GM19468 (cell line): ENCODE data around the gene TPM2.

Experiments
- ATAC-seq: cut with Tn5 transposase; IDR thresholded peaks from one replicate; pipeline ENCODE4 v1.9.1; 2021; ENCODE audit warnings: mild to moderate bottlenecking, moderate library complexity, moderate number of reproducible peaks; ENCODE audit not compliant: unreplicated experiment; ENCODE audit errors: extremely low read depth

TPM2 gene

GRCh38 chr9:35689542-35690293 lies at the start of gene TPM2:
Gene TPM2 (minus strand): TSS chr9:35689925. CDS start chr9:35689817, 108 bp downstream.
- ATAC-seq = no peak

DNA sequence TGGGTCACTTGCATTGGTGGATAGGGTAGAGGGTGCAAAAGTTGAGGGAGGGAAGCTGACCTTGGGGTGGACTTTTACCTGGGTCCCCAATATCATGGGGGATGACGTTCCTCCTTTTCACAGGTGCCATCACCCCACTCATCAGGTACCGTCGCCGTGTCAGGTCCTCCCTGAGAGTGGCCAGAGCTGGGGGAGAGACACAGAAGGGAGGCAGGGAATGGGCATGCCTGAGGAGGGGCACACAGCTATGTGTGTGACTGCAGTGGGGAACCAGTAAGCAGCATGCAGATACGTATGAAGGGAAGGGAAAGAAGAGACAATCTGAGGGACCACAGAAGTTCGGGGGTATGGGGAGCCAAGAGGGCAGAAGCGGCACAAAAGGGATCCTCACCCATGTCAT lies 49.2 kb upstream of the TPM2 start:
- no peak for ATAC-seq

DNA sequence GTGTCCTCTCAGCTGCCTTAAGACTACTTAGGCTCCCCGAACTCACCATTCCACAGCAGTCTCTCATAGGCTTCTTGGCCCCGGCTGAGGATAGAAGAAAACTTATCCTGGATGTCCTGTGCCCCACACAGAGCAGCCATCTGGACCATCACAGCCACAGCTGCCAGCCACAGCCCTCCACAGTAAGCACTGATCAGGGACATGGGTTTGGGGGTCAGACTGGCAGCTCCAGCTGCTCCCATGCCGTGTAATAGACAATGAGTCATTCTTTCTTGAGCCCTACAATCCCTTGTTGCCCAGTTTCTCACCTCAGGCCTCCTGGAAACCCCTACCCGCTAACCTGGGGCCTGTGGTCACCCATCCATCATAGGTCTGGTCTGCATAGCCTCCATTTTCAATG lies 48.5 kb upstream of the TPM2 start:
- no peak for ATAC-seq

DNA sequence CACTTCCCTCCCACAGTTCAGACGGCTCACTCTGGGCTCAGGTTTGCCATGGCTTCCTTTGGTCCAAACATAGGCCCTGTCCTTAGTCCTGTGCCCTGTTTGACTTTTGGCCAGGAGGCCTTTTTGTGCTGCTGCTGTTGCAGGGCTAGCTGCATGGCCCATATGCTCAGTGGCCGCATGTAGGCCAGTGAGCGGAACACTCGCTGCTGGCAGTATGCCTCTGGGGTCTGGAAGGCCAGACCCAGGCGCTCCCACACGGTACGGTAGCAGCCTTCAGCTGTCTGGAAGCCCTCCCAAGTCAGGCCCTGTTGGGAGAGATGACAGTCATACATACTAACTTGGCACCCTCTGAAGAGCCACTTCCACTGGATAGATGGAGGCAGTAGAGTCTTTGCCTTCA lies 47.4 kb upstream of the TPM2 start:
- no peak for ATAC-seq

DNA sequence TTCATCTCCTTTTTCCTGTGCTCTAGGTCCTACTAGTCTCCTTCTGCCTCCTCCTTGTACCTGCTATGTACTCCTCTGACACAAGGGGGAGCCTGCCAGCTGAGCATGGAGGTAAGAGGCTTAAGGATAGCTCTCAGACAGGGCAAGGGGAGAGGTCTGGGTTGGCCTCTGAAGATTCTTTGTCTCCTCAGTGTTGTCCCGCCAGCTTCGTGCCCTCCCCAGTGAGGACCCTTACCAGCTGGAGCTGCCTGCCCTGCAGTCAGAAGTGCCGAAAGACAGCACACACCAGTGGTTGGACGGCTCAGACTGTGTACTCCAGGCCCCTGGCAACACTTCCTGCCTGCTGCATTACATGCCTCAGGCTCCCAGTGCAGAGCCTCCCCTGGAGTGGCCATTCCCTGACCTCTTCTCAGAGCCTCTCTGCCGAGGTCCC lies 46.5 kb upstream of the TPM2 start:
- no peak for ATAC-seq

GRCh38 chr9:35734096-35734495 lies 44.4 kb upstream of the TPM2 start:
- no peak for ATAC-seq

DNA sequence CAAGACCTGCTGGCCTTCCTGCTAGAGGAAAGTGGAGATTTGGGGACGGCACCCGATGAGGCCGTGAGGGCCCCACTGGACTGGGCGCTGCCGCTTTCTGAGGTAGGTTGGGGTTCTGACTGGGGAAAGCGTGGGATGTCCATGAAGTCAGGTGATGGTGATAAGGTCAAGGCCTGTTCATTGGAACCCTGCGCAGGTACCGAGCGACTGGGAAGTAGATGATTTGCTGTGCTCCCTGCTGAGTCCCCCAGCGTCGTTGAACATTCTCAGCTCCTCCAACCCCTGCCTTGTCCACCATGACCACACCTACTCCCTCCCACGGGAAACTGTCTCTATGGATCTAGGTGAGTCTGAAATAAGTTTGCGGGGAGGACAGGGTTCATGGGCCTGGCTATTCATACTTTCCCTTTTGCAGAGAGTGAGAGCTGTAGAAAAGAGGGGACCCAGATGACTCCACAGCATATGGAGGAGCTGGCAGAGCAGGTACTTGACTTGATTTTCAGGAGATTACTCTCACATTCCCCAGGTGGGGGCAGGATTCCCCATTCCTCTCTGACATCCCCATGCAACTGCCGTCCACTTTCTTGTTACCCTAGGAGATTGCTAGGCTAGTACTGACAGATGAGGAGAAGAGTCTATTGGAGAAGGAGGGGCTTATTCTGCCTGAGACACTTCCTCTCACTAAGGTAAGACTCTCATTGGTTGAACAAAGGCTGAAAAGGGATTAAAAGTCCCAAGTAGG lies 43.2 kb upstream of the TPM2 start:
- ATAC-seq = no peak

DNA sequence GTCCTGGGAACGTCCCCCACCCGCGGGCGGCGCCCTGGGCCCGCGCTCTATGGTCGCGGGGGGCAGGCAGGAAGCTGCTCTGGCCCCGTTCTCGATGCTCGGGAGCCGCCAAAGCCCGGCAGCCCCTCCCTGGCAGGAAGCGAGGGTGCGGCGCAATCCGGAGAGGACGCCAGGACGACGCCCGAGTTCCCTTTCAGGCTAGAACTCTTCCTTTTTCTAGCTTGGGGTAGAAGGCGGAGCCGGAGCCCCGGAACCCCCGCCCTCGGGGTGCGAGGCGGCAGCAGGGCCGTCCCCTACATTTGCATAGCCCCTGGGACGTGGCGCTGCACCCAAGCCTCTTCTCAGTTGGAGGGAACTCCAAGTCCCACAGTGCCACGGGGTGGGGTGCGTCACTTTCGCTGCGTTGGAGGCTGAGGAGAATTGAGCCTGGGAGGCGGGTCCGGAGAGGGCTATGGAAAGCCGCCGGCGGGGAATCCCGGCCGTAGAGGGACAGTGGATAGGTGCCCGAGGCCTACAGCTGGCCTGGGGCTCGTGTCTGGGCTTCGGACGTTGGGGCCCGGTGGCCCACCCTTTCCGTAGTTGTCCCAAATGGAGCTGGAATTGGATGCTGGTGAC lies 42.6 kb upstream of the TPM2 start, which contains the start of the genes CREB3 and TLN1:
CREB3 (plus strand) TSS at position 482 of the 615 bp plus-strand sequence; CDS start at position 589, 107 bp downstream.
TLN1 (minus strand) TSS at position 11 of the 615 bp plus-strand sequence. CDS start 6,501 bp downstream, outside the sequence.
- peak; percentile 76 for ATAC-seq

DNA sequence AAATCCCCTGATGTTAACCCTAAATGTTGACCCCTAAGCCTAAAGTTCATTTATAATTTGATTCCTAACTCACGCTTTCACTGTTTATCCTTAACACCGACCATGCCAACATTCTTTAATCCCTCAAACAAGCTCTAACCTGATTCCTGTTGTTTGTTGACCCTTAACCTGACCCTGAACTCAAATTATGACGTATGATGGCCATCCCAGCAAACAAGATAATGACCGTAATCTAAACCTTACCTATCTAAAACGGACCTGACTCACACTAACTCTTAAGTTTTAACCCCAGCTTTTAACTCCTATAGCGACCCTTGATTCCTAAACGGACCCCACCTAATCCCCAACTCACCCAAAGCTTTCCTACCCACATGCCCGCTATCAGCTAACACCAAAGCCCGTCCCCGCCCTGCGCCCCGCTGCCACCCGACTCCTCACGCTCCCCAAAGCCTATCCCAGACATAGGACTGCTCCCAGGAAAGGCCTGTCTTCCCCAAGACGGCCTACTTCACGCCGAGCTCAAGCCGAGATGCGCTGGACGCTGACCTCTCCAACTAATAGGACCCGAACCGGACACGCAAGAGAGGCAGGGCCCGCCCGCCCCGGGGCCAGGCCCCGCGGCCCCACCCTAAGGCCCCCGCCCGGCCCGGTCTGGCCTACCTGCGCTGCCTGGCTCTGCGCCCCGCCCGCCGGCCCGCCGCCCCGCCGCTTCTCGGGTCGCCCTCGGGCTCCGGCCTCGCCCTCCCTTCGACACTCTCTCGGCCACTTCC lies 41.9 kb upstream of the TPM2 start:
- ATAC-seq = no peak

- ATAC-seq = no peak
These were observed 40.7 kb upstream of the TPM2 start for GRCh38 chr9:35730486-35730854.

- no peak for ATAC-seq
These were observed 40.2 kb upstream of the TPM2 start for GRCh38 chr9:35729700-35730485.

- ATAC-seq = no peak
These were observed 39.4 kb upstream of the TPM2 start for GRCh38 chr9:35729101-35729500.

DNA sequence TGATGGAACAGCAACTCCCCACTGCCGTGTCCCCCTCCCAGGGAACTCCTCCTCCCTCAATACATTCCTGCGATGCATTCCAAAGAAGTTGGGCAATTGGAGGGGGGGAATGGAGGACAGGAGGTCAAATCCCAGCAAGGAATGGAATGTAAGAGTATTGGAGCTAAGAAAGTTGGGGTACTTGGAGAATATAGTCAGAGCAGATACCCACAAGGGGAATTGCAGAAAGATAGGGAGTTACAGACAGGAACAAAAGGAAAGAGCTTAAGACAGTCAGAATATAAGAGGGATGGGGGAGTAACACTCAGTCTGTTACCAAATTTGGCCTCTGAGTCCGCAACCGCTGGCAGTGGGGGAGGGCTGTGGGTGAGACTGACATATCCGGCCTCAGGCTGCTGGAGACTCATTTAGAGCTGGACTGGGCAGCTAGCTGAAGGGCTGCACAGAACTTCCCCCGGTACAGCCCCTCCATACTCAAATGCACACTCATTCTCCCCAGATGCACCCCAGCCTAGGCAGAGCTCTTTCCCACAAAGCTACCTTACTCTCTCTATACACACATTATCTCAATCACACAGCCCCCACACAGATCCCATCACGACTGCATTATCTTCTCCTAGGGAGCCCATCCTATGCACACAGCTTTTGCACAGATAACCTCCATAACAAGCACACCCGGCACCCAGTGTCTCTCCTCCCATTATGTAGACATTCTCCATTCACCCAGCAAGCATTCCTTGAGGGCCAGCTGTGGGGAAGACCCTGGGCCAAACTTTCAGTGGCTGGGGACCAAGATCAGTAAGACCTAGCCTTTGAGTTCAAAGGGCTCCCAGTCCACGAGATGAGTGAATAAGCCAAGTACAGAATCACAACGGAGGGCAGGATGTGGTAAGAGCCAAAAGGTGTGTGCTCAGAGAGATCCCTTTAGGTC lies 38.6 kb upstream of the TPM2 start:
- no peak for ATAC-seq

DNA sequence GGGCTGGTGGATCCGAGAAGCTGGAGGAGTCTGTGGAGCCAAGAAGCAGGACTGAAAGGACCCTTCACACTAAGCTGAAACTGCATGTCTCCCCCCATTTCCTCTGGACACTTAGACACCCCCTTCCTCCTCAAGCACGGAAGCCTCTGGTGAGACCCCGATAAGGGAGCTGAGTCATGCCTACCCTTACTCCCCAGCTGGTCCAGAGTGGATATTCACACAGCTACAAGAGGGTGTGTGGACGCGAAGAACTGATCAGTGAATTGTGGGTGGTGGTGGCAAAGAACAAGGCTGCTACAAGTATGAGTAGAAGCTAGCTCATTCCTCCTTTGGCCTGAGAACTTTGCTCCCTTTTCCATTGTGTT lies 37.9 kb upstream of the TPM2 start:
- no peak for ATAC-seq

- no peak for ATAC-seq
These were observed 37.2 kb upstream of the TPM2 start for GRCh38 chr9:35726931-35727330.

DNA sequence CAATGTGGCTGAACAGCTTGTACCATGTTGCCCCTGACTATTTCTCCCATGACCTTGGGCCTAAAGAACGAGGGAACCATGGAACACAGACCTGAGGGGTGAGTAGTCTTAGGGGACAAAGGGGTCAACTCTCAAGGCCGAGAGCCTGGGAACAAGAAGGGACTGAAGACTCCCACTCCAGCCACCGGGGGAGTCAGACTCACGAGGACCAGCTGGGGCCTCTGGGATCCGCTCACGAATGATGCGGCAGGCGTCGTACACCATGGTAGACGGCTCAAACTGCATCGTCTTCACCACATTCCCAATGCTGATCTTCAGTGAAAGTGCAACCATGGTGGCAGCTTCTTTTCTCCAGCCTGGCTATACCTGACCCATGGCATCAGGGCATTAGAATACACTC lies 35.6 kb upstream of the TPM2 start:
- ATAC-seq = no peak

DNA sequence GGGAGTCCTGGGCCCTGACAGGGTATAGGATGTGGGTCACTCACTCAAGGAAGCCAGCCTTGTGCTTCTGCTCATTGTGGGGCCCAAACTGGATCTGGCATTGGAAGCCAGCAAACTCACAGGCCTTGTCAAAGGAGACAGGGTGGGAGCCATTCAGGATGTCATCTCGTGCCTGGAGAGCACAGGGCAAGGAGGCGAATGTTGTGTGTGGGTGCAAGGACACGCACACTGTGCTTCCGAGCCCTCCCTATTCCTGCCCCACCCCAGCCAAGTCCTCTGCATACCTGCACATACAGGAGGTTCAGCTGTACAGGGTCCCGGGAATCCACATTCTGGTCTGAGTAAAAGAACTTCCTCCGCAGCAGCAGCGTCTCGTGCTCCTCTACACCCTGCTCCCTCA lies 34.2 kb upstream of the TPM2 start:
- no peak for ATAC-seq

GRCh38 chr9:35723426-35723825 lies 33.7 kb upstream of the TPM2 start:
- no peak for ATAC-seq

DNA sequence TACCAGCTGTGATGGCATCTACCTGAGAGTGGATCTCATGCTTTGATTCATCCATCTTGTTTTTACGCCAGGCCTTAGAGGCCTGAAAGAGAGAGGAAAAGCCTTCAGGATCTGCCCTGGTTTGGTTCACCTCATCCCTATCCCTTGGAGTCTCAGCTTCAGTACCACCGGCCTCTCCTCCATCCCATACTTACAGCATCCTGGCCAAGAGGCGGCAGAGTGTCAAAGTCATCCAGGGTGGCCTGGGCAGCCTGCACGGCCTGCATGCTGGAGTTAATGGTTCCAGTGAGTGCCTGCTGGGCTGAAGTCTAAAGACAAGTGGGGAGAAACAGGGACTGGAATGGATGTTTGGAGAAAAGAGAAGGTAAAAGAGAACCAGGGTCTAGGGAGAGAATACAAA lies 29.8 kb upstream of the TPM2 start:
- ATAC-seq = no peak
